H54 (cell line): ENCODE measurements around the gene ARHGEF5.
"Not testable (repeated sequence)": the region's sequence is repeated elsewhere in the genome, so short reads cannot be mapped to it uniquely, and the experiment has no call there.

Experiments
- DNase-seq: peaks from one replicate; pipeline ENCODE4 v3.0.0; 2011; ENCODE audit warnings: low spot score, mixed read lengths; ENCODE audit not compliant: insufficient read length
- FAIRE-seq: peaks from 3 replicates; lab custom pipeline; 2011; peaks lifted over from hg19 to GRCh38; lab: Jason Lieb, UNC
- POLR2A ChIP-seq: IDR thresholded peaks from 2 replicates; pipeline ENCODE4 v1.6.1; 2011; ENCODE audit warnings: low read depth, mild to moderate bottlenecking, low read length

Gene ARHGEF5

DNA sequence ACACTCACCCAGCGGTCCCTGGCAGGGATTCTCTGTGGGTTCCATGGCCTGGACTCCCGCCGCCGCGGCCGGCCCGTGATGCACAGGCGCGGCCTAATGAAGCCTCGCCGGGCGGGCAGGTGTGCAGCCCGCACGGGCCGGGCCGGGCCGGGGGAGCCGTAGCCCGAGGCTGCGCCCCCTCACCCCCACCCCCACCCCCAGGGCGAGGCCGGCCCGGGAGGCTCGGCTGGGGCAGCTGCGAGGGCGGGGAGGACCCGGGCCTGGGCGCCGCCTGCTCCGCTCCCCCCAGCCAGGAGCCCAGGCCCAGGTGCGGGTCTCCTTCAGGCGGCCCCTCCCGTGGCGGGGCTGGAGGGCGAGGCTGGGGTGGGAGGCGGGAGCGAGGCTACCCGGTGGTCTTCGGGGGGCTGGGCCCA is 48.5 kb downstream of the ARHGEF5 start, which contains the start of gene NOBOX:
NOBOX (minus strand) TSS at position 45 of the 413 bp plus-strand sequence.
- no peak for TF ChIP-seq POLR2A
- DNase-seq (no peak), FAIRE-seq (no peak)

DNA sequence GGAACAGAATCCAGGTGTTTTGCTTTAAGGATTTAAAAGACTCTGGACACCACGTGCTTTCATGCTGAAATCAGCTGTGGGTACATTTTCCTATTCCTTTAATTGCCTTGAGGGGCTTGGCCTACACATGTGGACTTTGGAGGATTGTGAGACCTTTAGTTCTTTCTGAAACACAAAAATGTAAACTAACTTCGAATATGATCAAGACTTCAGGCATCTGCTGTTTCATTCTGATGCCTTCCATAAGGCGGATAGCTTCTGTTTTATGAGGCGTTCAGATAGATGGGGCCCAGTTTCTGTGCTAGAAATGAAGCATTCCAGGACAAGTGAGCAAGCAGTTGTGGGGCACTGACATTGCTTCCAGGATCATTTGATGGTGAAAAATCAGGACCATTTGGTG is 49.7 kb downstream of the ARHGEF5 start:
- no peak for TF ChIP-seq POLR2A
- DNase-seq (no peak), FAIRE-seq (no peak)

DNA sequence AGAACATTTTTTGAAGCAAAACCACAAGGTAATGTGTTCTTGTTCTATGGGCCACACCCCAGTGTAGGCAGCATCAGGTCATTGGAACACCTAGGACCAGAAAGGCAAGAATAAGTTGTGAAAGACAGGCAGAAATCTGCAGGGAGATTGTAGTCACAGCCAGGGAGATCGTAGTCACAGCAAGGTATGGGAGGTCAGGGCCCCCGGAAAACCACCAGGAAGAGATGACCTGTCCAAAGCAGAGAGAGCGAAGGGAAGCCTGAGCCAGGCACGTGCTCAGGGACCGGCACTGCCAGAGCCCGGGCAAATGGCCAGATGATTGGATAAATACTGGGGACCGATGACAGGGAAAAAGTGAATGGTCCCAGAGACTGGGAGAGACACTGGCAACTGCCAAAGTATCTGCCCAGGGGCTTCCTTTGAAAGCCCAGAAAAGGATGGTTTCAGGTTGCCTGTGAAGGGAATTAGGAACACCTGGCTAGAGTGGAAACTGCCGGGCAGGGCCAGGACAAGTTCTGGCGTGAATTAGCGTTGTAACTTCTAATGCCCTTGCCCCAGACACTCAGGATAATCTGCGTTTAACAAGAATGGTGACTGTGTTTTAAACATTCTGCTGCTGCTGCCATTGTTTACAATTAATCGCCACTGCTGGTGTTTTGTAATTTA is 52.2 kb downstream of the ARHGEF5 start:
- TF ChIP-seq POLR2A, result no peak
- no peak for DNase-seq
- FAIRE-seq, result no peak

DNA sequence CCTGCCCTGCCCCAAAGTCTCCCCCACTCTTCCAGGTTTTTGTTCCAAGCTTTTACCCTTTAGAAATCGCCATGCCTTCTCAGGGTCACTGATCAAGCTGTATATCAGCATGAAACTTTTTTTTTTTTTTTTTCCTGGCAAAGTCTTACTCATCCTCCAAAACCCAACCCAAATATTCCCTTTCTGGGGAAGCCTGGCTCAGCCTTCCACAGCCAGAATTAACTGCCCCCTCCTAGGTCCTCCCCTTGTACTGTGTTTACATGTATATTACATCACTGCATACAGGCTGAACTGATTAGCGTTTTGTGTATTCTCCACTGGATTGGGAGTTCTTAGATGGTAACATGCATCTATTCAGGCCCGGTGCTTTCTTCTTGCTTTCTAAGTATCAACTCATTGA is 52.9 kb downstream of the ARHGEF5 start:
- TF ChIP-seq POLR2A, result no peak
- DNase-seq (no peak), FAIRE-seq (no peak)

DNA sequence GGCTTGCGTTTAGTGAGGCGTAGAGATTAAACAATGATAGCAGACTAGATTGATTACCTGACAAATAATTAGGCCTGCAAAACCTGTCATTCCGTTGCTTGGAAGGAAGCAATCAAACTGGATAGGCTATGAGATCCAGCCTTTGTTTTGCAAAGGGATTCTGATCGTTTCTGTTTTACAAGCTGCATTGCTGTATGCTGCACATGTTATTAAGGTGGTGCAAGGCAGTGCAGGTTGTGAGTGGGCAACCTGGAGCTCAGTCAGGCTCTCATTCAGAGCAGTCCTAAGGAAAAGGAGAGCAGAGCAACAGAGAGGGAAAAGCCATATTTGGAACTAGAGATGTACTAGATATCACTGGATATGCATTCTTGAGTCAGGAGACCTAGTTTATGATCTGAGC is 55.2 kb downstream of the ARHGEF5 start:
- no peak for FAIRE-seq
- TF ChIP-seq POLR2A, result no peak
- DNase-seq, result no peak

DNA sequence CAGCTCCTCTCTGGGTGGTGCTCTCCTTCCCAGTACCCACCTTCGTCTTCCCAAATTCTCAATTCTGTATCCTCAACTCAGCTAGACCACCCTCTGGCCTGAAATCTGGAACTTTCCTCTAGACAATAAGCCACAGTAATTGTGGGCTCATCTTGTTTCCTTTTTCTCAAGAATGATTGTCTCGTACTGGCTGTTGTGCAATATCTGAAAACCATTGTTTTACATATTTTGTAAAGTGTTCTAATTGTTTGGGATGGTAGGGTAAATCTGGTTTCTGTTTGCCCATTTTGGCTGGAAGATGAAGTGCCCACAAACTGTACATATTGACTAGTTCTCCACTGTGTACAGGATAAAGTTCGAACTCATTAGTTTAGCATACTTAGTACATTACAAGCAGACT is 59.6 kb downstream of the ARHGEF5 start:
- TF ChIP-seq POLR2A, result no peak
- FAIRE-seq (no peak), DNase-seq (no peak)

DNA sequence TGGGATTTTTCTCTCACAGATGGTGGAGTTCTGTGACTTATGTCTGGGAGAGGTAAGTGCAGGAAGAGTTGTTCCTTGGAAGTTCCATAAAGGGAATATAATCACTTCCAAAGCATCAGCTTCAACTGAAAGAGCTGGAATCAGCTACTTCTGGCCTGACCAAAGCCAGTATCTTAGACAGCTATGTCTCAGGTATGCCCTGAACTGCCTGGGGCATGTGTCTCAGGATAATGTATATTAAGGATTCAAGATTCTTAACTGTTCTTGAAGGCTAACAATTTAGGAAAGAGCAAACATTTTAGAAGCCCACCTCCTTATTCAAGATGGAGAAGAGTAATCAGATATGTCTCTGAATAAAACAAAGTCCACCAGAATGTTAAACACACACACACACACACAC is 60.7 kb downstream of the ARHGEF5 start:
- FAIRE-seq, result no peak

DNA sequence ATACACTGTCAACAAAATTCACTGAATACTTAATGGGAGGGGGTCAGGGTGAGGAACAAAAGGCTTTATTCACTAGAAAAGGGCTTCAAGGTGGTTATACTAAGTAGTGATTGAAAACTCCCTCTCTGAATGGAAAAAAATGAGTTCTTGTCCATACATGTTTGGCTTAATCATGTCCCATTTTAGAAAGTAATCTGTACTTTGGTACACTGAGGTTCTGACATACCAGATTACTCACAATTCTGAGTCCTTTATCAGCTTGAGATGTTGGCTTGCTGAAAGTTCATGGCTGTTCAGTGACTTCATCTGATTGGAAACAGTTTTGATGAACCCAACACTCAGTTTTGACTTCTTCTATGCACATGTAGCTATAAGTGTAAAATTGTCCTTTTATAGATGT is 61.1 kb downstream of the ARHGEF5 start:
- DNase-seq, result no peak
- no peak for TF ChIP-seq POLR2A

More for the DNA sequence above, 60.7 kb downstream of the ARHGEF5 start:
- TF ChIP-seq POLR2A, result no peak
- DNase-seq, result no peak

DNA sequence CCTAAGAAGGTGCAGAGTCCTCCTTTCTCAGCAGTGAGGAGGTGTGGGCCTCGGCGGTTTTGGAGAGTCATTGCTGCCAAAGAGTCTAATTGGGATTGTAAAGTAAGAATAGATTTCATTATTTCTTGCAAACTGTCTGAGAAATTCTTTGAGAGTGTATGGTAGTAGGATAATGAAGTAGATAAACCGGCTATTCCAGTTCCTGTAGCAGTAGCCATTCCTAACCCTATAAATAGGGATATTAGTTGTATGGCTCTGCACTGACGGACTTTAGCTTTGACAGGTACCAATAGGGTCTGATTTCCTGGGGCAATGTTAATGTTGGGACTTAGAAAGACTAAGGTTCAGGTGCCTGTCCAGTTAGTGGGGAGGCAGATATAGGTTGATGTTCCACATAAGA is 63.7 kb downstream of the ARHGEF5 start:
- not testable (repeated sequence) for DNase-seq, FAIRE-seq

More for the DNA sequence above, 61.1 kb downstream of the ARHGEF5 start:
- FAIRE-seq, result no peak

DNA sequence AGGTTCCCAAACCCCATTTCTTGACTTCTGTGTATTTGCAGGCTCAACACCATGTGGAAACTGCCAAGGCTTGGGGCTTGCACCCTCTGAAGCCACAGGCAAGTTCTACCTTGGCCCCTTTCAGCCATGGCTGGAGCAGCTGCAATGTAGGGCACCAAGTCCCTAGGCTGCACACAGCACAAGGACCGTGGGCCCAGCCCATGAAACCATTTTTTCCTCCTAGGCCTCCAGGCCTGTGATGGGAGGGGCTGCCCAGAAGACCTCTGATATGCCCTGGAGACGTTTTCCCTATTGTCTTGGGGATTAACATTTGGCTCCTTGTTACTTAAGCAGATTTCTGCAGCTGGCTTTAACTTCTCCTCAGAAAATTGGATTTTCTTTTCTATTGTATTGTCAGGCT is 72.3 kb downstream of the ARHGEF5 start:
- not testable (repeated sequence) for FAIRE-seq, DNase-seq

DNA sequence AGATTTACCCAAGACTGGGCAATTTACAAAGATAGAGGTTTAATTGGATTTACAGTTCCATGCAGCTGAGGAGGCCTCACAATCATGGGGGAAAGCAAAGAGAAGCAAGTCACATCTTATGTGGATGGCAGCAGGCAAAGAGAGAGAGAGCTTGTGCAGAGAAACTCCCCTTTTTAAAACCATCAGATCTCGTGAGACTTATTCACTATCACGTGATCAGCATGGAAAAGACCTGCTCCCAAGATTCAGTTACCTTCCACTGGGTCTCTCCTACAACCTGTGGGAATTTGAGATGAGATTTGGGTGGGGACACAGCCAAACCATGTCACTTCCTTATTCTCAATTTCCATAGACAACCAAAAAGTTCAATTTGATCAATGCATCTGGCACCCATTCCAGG is 73.2 kb downstream of the ARHGEF5 start:
- no peak for FAIRE-seq
- DNase-seq, result no peak
- TF ChIP-seq POLR2A, result no peak
